BJ (cell line): ENCODE data around the gene CCDC158. TPM values are rescaled to one million over a fixed set of nuclear protein-coding genes. Genes with fewer than 3 reads are reported as not detected.
"Not testable (repeated sequence)": the region's sequence is repeated elsewhere in the genome, so short reads cannot be mapped to it uniquely, and the experiment has no call there.

ENCODE experiments used
- CTCF ChIA-PET: fragments of 350-600 bp; formaldehyde crosslinking; extraction: SDS; loops from one replicate; lab custom pipeline; 2021; ENCODE audit warnings: antibody characterized with exemption, inconsistent platforms; lab: Yijun Ruan, JAX
- POLR2A ChIA-PET: fragments of 300-600 bp; sonication (Branson Sonifier 250); formaldehyde crosslinking; extraction: SDS; loops from one replicate; lab custom pipeline; 2021; ENCODE audit warnings: antibody characterized with exemption; lab: Charles Lee
- DNase-seq: peaks from one replicate; pipeline ENCODE4 v3.0.0-alpha.2; 2011; ENCODE audit warnings: low read depth
- H3K27me3 ChIP-seq: 2 replicates; pipeline ENCODE4 v1.6.0; 2011; ENCODE audit warnings: low read length; ENCODE audit not compliant: control insufficient read depth, insufficient read depth
- H3K36me3 ChIP-seq: 2 replicates; pipeline ENCODE4 v1.5.1; 2011; ENCODE audit warnings: low read length; ENCODE audit not compliant: control insufficient read depth, insufficient read depth
- H3K4me3 ChIP-seq: 2 replicates; pipeline ENCODE4 v1.5.1; 2011; ENCODE audit warnings: low read depth, mild to moderate bottlenecking, control low read depth, low read length
- polyA plus RNA-seq: library from polyadenylated mRNA; depleted of rRNA; stranded (reverse); fragments of >200 nt; gene quantifications from 2 replicates; pipeline ENCODE4 v1.2.3, GENCODE V29; 2011
- TF ChIP-seq, protein P1 (sequence below): IDR thresholded peaks from 2 replicates; pipeline ENCODE4 v1.5.1; 2011; ENCODE audit warnings: low read depth, mild to moderate bottlenecking, control low read depth, inconsistent platforms, low read length, moderate library complexity; ENCODE audit not compliant: insufficient read depth

The CCDC158 gene
- polyA plus RNA-seq, 1 experiment: 0.11 TPM

DNA sequence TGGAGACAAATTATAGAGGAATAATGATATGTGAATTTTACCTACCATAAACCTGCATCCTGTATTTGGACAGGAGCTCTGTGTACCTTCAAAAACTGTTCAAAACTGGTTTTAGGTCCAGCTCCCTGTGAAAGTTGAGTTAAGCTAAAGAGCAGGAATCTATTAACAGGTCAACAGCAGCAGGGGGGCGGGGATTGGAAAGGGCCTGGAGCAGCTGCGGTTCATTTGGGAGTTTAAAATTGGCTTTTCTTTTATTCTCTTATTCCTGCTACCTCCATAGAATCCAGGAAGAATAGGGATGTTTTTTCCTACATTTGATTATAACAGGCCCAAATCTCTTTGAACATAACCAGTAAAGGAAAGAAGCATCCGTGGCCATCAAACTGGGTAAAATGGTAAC is 37.9 kb upstream of the CCDC158 start:
- CTCF ChIA-PET: no interaction called here

DNA sequence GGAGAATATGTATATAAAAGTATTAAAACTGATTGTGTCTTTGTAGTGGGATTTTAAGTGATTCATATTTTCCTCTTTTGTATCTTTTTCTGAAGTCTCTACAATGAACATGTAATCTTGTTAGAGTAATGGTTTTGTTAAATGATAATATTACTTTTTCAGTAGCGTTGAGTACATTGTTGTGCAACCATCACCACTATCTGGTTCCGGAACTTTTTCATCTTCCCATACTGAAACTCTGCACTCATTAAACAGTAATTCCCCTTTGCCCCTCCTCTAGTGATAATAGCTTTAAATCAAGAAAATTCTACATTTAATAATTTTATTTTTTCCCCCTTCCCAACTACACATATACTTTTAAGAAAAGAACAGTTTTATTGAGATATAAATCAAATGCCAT is 37.4 kb upstream of the CCDC158 start:
- no peak overlapping the region for H3K4me3 ChIP-seq
- no peaks in the 10 kb centered on the region for H3K36me3 ChIP-seq
- TF ChIP-seq, protein P1, sequence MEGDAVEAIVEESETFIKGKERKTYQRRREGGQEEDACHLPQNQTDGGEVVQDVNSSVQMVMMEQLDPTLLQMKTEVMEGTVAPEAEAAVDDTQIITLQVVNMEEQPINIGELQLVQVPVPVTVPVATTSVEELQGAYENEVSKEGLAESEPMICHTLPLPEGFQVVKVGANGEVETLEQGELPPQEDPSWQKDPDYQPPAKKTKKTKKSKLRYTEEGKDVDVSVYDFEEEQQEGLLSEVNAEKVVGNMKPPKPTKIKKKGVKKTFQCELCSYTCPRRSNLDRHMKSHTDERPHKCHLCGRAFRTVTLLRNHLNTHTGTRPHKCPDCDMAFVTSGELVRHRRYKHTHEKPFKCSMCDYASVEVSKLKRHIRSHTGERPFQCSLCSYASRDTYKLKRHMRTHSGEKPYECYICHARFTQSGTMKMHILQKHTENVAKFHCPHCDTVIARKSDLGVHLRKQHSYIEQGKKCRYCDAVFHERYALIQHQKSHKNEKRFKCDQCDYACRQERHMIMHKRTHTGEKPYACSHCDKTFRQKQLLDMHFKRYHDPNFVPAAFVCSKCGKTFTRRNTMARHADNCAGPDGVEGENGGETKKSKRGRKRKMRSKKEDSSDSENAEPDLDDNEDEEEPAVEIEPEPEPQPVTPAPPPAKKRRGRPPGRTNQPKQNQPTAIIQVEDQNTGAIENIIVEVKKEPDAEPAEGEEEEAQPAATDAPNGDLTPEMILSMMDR: no peak
- CTCF ChIA-PET: no interaction called here
- no peak for DNase-seq
- POLR2A ChIA-PET: no interaction called here
- H3K27me3 ChIP-seq: no peaks in the 10 kb centered on the region

More for the DNA sequence above, 37.9 kb upstream of the CCDC158 start:
- H3K36me3 ChIP-seq: no peaks in the 10 kb centered on the region
- TF ChIP-seq, protein P1: no peak
- no peaks in the 10 kb centered on the region for H3K27me3 ChIP-seq
- no peak overlapping the region for H3K4me3 ChIP-seq
- POLR2A ChIA-PET: no interaction called here
- no peak for DNase-seq

DNA sequence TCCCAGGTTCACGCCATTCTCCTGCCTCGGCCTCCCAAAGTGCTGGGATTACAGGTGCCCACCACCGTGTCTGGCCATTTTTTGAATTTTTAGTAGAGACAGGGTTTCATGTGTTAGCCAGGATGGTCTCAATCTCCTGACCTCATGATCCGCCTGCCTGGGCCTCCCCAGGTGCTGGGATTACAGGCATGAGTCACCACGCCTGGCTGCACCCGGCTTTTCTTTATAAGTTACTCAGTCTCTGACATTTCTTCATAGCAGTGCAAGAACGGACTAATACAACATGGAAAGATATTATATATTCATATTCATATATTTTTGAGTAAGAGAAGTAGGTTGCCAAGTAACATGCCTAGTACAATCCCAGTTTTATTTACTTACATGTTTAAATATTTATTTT is 36.9 kb upstream of the CCDC158 start:
- CTCF ChIA-PET: no interaction called here
- no peaks in the 10 kb centered on the region for H3K36me3 ChIP-seq
- no peaks in the 10 kb centered on the region for H3K27me3 ChIP-seq
- POLR2A ChIA-PET: no interaction called here
- no peak for DNase-seq
- TF ChIP-seq, protein P1: no peak
- H3K4me3 ChIP-seq: no peak overlapping the region

DNA sequence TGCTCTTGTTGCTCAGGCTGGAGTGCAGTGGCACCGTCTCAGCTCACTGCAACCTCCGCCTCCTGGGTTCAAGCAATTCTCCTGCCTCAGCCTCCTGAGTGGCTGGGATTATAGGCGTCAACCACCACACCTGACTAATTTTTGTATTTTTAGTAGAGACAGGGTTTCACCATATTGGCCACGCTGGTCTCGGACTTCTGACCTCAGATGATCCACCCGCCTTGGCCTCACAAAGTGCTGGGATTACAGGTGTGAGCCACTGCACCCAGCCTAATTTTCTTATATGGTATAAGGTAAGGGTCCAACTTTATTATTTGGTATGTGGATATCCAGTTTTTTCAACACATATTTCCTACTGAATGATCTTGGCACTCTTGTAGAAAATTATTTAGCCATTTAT is 33.1 kb upstream of the CCDC158 start:
- DNase-seq, H3K36me3 ChIP-seq, POLR2A ChIA-PET, H3K4me3 ChIP-seq, H3K27me3 ChIP-seq: not testable (repeated sequence)
- CTCF ChIA-PET: interaction anchor here (1.1 kb wide), 1 partner anchor 51 kb away, joined by 3 read pairs; no protein-coding TSS in a partner anchor

DNA sequence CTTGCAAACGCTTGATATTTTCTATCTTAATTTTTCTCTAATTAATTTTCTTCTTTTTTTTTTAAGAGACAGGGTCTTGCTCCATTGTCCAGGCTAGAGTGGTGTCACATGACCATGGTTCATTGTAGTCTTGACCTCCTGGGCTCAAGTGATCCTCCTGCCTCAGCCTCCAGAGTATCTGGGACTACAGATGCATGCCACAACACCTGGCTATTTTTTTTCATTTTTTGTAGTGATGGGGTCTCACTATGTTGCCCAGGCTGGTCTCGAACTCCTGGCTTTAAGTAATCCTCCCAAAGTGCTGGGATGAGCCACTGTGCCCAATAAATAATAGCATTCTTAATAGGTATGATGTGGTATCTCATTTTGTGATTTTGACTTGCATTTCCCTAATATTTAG is 32.3 kb upstream of the CCDC158 start:
- TF ChIP-seq, protein P1: no peak
- Histone ChIP-seq H3K27me3 (peaks cover 3% of the 10 kb centered on the region; the same call in 1 of the 2 replicates), H3K4me3 (no peak overlapping the region), H3K36me3 (no peaks in the 10 kb centered on the region)
- no peak for DNase-seq
- POLR2A ChIA-PET: no interaction called here
- CTCF ChIA-PET: interaction anchor here (0.6 to 1.1 kb wide), 2 partner anchors 52 to 373 kb away, joined by 3 to 4 read pairs; no protein-coding TSS in a partner anchor

DNA sequence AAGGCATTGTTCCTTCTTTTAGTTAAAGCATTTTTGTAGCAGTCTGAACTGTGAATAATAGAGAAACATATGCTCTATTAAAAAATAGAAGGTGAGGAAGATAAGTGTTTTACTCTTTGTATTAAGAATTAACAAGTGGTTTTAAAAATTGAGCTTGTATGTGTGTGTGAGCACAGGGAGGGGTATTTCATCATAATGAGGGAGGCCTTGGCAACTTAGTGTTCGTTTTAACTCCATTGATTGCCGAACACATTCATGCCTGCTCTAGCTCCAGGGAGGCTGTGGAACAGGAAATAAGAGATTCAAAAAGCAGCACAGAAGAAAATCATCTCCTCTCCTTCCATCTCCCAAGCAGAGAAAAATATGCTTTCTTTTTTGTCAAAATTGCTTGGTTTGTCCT is 28.9 kb upstream of the CCDC158 start:
- H3K4me3 ChIP-seq: no peak overlapping the region
- H3K36me3 ChIP-seq: no peaks in the 10 kb centered on the region
- CTCF ChIA-PET: no interaction called here
- POLR2A ChIA-PET: no interaction called here
- H3K27me3 ChIP-seq: peaks cover 5% of the 10 kb centered on the region
- TF ChIP-seq, protein P1: no peak
- no peak for DNase-seq
